ENCODE data around the gene DMAP1. TPM values are rescaled to one million over a fixed set of nuclear protein-coding genes. Genes with fewer than 3 reads are reported as not detected.

The DMAP1 gene
- total RNA-seq, 2 donors from 2014 or later = 30.6 to 51.5 TPM

GRCh38 chr1:44223187-44223610, 9.9 kb downstream of the DMAP1 start:
- Histone ChIP-seq H3K36me3 (peaks cover 10% of the 10 kb centered on the region), H3K9ac (ENCODE audit: low read depth in 2 of 2, low read length in 2 of 2) (no peak overlapping the region), H3K9me3 (no peaks in the 10 kb centered on the region), H3K27me3 (no peaks in the 10 kb centered on the region), H3K4me1 (no peaks in the 10 kb centered on the region), H3K4me3 (no peak overlapping the region), H3K27ac (no peak overlapping the region)
- DNase-seq = no peak
- intact Hi-C loops (cut with DNase I) = loop anchor here (5.0 kb wide), 1 partner anchor 94 kb away; no protein-coding TSS in a partner anchor
- TF ChIP-seq CTCF (IDR thresholded peaks at IDR 0.05) = no peak

- Histone ChIP-seq H3K4me3 (no peak overlapping the region), H3K27ac (no peak overlapping the region), H3K36me3 (peaks cover 2% of the 10 kb centered on the region), H3K9ac (ENCODE audit: low read depth in 2 of 2, low read length in 2 of 2) (no peak overlapping the region), H3K27me3 (no peaks in the 10 kb centered on the region), H3K9me3 (no peaks in the 10 kb centered on the region), H3K4me1 (no peaks in the 10 kb centered on the region)
- DNase-seq = no peak
- no peak for TF ChIP-seq CTCF (IDR thresholded peaks at IDR 0.05)
- intact Hi-C loops (cut with DNase I) = no loop called here
Measured at GRCh38 chr1:44225761-44226160, 12.5 kb downstream of the DMAP1 start.

- no peaks in the 10 kb centered on the region for H3K9me3 ChIP-seq
Measured at GRCh38 chr1:44227211-44227610, 13.9 kb downstream of the DMAP1 start.

GRCh38 chr1:44228218-44228617, 14.9 kb downstream of the DMAP1 start:
- TF ChIP-seq CTCF (IDR thresholded peaks at IDR 0.05) = no peak
- H3K36me3 ChIP-seq = no peaks in the 10 kb centered on the region
- H3K9me3 ChIP-seq = no peaks in the 10 kb centered on the region
- no peak for DNase-seq
- no peaks in the 10 kb centered on the region for H3K4me1 ChIP-seq
- intact Hi-C loops (cut with DNase I) = no loop called here
- H3K27me3 ChIP-seq = no peaks in the 10 kb centered on the region
- H3K4me3 ChIP-seq = no peak overlapping the region
- no peak overlapping the region for H3K9ac ChIP-seq (ENCODE audit: low read depth in 2 of 2, low read length in 2 of 2)
- H3K27ac ChIP-seq = no peak overlapping the region

More at GRCh38 chr1:44227211-44227610, 13.9 kb downstream of the DMAP1 start:
- no peak for DNase-seq
- intact Hi-C loops (cut with DNase I) = no loop called here
- Histone ChIP-seq H3K4me1 (no peaks in the 10 kb centered on the region), H3K27me3 (no peaks in the 10 kb centered on the region), H3K4me3 (no peak overlapping the region), H3K27ac (no peak overlapping the region), H3K9ac (ENCODE audit: low read depth in 2 of 2, low read length in 2 of 2) (no peak overlapping the region), H3K36me3 (no peaks in the 10 kb centered on the region)
- TF ChIP-seq CTCF (IDR thresholded peaks at IDR 0.05) = no peak

GRCh38 chr1:44229435-44230167, 16.3 kb downstream of the DMAP1 start:
- intact Hi-C loops (cut with DNase I) = no loop called here
- DNase-seq = no peak
- H3K4me3 ChIP-seq = no peak overlapping the region
- H3K27ac ChIP-seq = no peak overlapping the region
- H3K4me1 ChIP-seq = no peaks in the 10 kb centered on the region
- H3K27me3 ChIP-seq = no peaks in the 10 kb centered on the region
- TF ChIP-seq CTCF (IDR thresholded peaks at IDR 0.05) = no peak
- H3K9me3 ChIP-seq = no peaks in the 10 kb centered on the region
- no peak overlapping the region for H3K9ac ChIP-seq (ENCODE audit: low read depth in 2 of 2, low read length in 2 of 2)
- H3K36me3 ChIP-seq = no peaks in the 10 kb centered on the region

Data from colonic mucosa (tissue), 4 donors.